BE2C (cell line): Measurements from ENCODE around the gene MYCN.

Source experiments
- DNase-seq: peaks from one replicate; pipeline ENCODE4 v3.0.0-alpha.2; 2020
- H3K27me3 ChIP-seq: fragments of 250-450 bp; sonication (Bioruptor Pico); 2 replicates; pipeline ENCODE4 v1.5.1; 2020; ENCODE audit warnings: mild to moderate bottlenecking
- H3K36me3 ChIP-seq: fragments of 250-450 bp; sonication (Bioruptor Pico); 2 replicates; pipeline ENCODE4 v1.5.1; 2020; ENCODE audit warnings: mild to moderate bottlenecking
- H3K4me1 ChIP-seq: fragments of 250-450 bp; sonication (Bioruptor Pico); 2 replicates; pipeline ENCODE4 v1.5.1; 2020
- H3K4me3 ChIP-seq: 2 replicates; pipeline ENCODE4 v1.5.1; 2011; ENCODE audit warnings: low read depth, low read length
- H3K9me3 ChIP-seq: fragments of 250-450 bp; sonication (Bioruptor Pico); 2 replicates; pipeline ENCODE4 v1.5.1; 2020
- CTCF ChIP-seq: IDR thresholded peaks from 2 replicates; pipeline ENCODE4 v1.5.1; 2012; ENCODE audit warnings: mild to moderate bottlenecking, low read depth, low read length

The MYCN gene

GRCh38 chr2:15936277-15937104 is 3.9 kb upstream of the MYCN start:
- peaks cover 7% of the 10 kb centered on the region for H3K4me1 ChIP-seq
- no peak overlapping the region for H3K4me3 ChIP-seq
- no peaks in the 10 kb centered on the region; the same call in 1 of the 2 replicates for H3K36me3 ChIP-seq
- peaks cover 45% of the 10 kb centered on the region for H3K27me3 ChIP-seq
- peak; percentile 98 for DNase-seq
- peaks cover 5% of the 10 kb centered on the region; the same call in 1 of the 2 replicates for H3K9me3 ChIP-seq
- TF ChIP-seq CTCF: no peak

- Histone ChIP-seq H3K4me3 (no peak overlapping the region), H3K36me3 (peaks cover 5% of the 10 kb centered on the region), H3K27me3 (peaks cover 51% of the 10 kb centered on the region), H3K4me1 (peaks cover 7% of the 10 kb centered on the region), H3K9me3 (peaks cover 5% of the 10 kb centered on the region; the same call in 1 of the 2 replicates)
- DNase-seq: peak; percentile 94
- no peak for TF ChIP-seq CTCF
Observed at GRCh38 chr2:15937105-15937881, 3.1 kb upstream of the MYCN start.

GRCh38 chr2:15937882-15938802 is 2.2 kb upstream of the MYCN start:
- peak; percentile 96 for DNase-seq
- Histone ChIP-seq H3K9me3 (peaks cover 5% of the 10 kb centered on the region; the same call in 1 of the 2 replicates), H3K4me1 (peaks cover 9% of the 10 kb centered on the region), H3K36me3 (peaks cover 11% of the 10 kb centered on the region), H3K4me3 (no peak overlapping the region), H3K27me3 (peaks cover 59% of the 10 kb centered on the region)
- TF ChIP-seq CTCF: no peak

GRCh38 chr2:15938803-15939555 is 1.4 kb upstream of the MYCN start:
- Histone ChIP-seq H3K9me3 (peaks cover 5% of the 10 kb centered on the region; the same call in 1 of the 2 replicates), H3K4me1 (peaks cover 15% of the 10 kb centered on the region), H3K4me3 (peak overlapping the region; percentile 0), H3K27me3 (peaks cover 64% of the 10 kb centered on the region), H3K36me3 (peaks cover 18% of the 10 kb centered on the region)
- DNase-seq: peak; percentile 98
- no peak for TF ChIP-seq CTCF

- peaks cover 23% of the 10 kb centered on the region for H3K36me3 ChIP-seq
- no peak for TF ChIP-seq CTCF
- peaks cover 64% of the 10 kb centered on the region for H3K27me3 ChIP-seq
- peak; percentile 100 for DNase-seq
- peaks cover 5% of the 10 kb centered on the region; the same call in 1 of the 2 replicates for H3K9me3 ChIP-seq
- H3K4me1 ChIP-seq: peaks cover 21% of the 10 kb centered on the region
- H3K4me3 ChIP-seq: peak overlapping the region; percentile 0
Observed at GRCh38 chr2:15939556-15939853, 845 bp upstream of the MYCN start.
